ENCODE results near the gene HLA-E.

GRCh38 chr6:30485236-30485635 lies 4.1 kb upstream of the HLA-E start:
- TF ChIP-seq FOXM1 (CRISPR knock-in tag; IDR thresholded peaks at IDR 0.05) (no peak), KLF16 (CRISPR knock-in tag; IDR thresholded peaks at IDR 0.05) (no peak), BRCA1 (CRISPR knock-in tag; IDR thresholded peaks at IDR 0.05) (no peak), MTA3 (CRISPR knock-in tag; IDR thresholded peaks at IDR 0.05) (no peak)
